CD4-positive, alpha-beta T cell treated with Interleukin-6 for 4 hours (primary cell): ENCODE results near the gene MTAP.

Source experiments
- DNase-seq: peaks from one replicate; pipeline ENCODE4 v3.0.0-alpha.2; 2020; ENCODE audit warnings: mixed read lengths

Gene MTAP

GRCh38 chr9:21802418-21803000 is at the start of gene MTAP:
MTAP (plus strand) TSS chr9:21802636; CDS start chr9:21802749, 113 bp downstream.
- peak; percentile 80 for DNase-seq

GRCh38 chr9:21753523-21753922 is 48.9 kb upstream of the MTAP start:
- no peak for DNase-seq

- DNase-seq, result no peak
Measured at GRCh38 chr9:21754741-21755140, 47.7 kb upstream of the MTAP start.

GRCh38 chr9:21758540-21758939 is 43.9 kb upstream of the MTAP start:
- DNase-seq, result no peak

- DNase-seq, result no peak
Measured at GRCh38 chr9:21761309-21761901, 41.0 kb upstream of the MTAP start.

GRCh38 chr9:21762064-21762463 is 40.4 kb upstream of the MTAP start:
- DNase-seq, result no peak

GRCh38 chr9:21764846-21765245 is 37.6 kb upstream of the MTAP start:
- DNase-seq, result no peak

GRCh38 chr9:21766096-21766495 is 36.3 kb upstream of the MTAP start:
- DNase-seq, result no peak

- no peak for DNase-seq
Measured at GRCh38 chr9:21770871-21771560, 31.4 kb upstream of the MTAP start.

GRCh38 chr9:21777701-21778100 is 24.7 kb upstream of the MTAP start:
- DNase-seq, result peak; percentile 22

GRCh38 chr9:21778304-21778703 is 24.1 kb upstream of the MTAP start:
- no peak for DNase-seq

GRCh38 chr9:21779397-21779796 is 23.0 kb upstream of the MTAP start:
- no peak for DNase-seq

- DNase-seq, result no peak
Measured at GRCh38 chr9:21781656-21782055, 20.8 kb upstream of the MTAP start.

- DNase-seq, result no peak
Measured at GRCh38 chr9:21782205-21782604, 20.2 kb upstream of the MTAP start.

GRCh38 chr9:21788752-21789151 is 13.7 kb upstream of the MTAP start:
- DNase-seq, result no peak

GRCh38 chr9:21789541-21790037 is 12.8 kb upstream of the MTAP start:
- DNase-seq, result peak; percentile 60

- no peak for DNase-seq
Measured at GRCh38 chr9:21795483-21795882, 7.0 kb upstream of the MTAP start.

GRCh38 chr9:21796768-21797167 is 5.7 kb upstream of the MTAP start:
- DNase-seq, result no peak

- DNase-seq, result no peak
Measured at GRCh38 chr9:21800931-21801682, 1.3 kb upstream of the MTAP start.

- peak; percentile 16 for DNase-seq
Measured at GRCh38 chr9:21801683-21802417, 586 bp upstream of the MTAP start.

GRCh38 chr9:21803649-21804048 is 1.2 kb downstream of the MTAP start:
- no peak for DNase-seq

GRCh38 chr9:21804331-21804730 is 1.9 kb downstream of the MTAP start:
- no peak for DNase-seq

- no peak for DNase-seq
Measured at GRCh38 chr9:21804791-21805190, 2.4 kb downstream of the MTAP start.
